NCI-H2029 treated with DMSO at 0.1 percent for 48 hours (cell line): ENCODE results near the gene PON3.
A peak's percentile ranks its signal among the peaks of the same experiment; 100 is the strongest.
"Not testable (repeated sequence)": the region's sequence is repeated elsewhere in the genome, so short reads cannot be mapped to it uniquely, and the experiment has no call there.

Experiments
- DNase-seq: peaks from one replicate; lab custom pipeline; 2025; lab: John Stamatoyannopoulos, UW

Gene PON3

DNA sequence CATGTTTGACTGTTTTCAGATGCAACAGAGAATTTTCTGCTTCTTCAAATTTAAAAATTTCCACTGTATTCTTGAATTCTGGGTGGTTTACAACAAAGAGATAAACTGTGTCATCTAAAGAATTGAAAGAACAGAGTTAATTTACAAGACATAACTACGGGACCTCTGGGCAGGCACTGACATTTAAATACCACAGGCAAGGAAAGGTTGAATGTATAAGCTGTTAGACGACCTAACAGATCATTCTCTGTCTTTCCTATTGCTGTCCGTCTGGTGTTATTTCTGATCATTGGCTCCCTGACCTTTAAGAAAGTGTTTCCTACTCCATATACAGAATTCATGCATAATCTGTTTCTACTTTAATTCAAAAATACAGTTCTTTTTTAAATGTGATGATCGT is 15.5 kb upstream of the PON3 start:
- DNase-seq: no peak

DNA sequence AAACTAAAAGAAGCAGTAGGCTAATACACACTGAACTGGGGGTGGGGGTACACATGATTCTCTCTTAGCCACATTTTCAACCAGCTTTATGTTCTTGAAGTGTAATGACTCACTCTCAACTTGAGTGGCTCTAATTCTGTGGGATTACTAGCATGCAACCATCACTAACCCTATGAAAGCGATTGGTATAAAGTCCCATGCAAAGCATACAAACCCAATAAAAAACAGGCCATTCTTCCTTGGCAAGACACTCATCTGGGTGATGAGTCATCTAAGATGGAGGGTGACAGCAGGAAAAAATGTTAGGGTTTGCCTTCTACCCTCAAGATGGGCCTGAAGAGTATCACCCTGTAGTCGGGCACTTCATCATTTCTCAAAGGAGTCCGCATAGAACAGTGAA is 14.9 kb upstream of the PON3 start:
- DNase-seq: no peak

DNA sequence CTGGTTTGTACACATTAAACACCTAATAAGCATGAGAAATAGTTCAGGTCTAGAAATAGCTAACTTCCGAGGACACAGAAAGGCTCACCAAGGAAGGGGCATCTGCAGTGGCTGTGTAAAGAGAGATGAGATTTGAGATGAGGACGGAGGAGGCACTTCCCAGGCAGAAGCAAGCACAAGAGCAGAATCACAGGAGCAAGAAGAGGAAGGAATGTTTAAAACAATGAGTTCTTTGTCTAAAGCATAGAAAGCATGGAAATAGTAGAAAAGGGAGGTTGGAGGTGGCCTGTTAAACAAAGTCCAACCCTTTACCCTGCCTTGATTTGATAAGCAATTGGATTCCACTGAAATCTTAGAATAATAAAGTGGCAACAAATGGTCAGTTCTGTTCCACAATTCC is 11.6 kb upstream of the PON3 start:
- DNase-seq: no peak

DNA sequence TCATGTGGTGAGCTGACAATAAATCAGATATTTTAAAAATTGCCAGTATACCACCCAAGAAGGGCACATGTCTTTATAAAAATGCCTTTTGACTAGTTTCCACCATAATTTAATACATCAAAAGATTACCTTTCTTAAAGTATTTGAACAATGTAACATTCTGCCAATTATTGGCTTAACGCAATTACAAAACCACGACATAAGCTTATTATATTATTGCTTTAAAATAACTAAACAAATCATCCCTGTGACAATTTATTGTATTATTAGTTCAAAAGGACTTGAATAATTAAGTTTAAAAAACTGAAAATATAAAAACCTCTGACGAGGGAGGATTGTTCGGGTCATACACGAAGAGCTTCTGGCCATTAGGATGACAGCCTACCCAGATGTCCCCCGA is 9.6 kb upstream of the PON3 start:
- no peak for DNase-seq

DNA sequence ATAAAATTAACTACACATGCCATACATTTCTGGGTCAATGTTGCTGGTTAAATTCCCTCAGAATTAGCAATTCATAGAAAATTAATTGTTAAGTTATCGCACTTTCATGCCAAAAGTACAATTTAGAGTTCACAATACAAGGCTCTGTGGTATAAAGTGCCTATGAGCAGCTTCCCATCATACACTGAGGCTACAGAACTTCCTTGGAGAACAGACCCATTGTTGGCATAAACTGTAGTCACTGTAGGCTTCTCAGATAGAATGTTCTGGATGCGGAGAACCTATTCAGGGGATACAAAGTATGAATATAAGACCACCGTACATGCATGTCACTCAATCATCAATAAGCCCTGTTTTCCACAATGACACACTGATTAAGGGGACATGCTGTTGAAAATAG is 9.0 kb upstream of the PON3 start:
- DNase-seq: no peak

DNA sequence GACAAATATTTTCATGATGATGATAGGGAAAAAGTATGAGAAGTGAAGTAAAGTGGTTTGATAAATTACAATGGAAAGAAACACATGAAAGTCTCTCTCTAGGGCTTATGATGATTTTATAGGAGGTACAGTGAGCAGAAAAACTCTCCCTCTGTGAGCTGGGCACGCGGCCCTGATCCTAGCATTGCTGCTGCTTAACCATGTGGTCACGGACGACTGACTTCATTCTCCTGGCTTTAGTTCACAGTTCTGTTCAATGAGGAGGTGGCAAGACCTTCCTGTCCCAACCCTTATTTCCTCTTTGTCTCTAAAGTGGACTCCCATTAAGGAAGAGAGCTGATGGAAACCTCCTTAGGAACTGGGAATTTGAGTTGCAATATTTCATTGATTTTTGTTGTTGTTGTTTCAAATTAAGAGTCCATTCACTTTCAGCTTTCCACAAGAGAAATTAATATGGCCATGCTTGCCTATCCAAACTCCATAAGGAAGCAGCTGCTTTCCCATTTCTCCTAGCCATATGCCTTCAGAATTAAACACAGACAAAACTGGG is 8.2 kb upstream of the PON3 start:
- peak; percentile 57 for DNase-seq

DNA sequence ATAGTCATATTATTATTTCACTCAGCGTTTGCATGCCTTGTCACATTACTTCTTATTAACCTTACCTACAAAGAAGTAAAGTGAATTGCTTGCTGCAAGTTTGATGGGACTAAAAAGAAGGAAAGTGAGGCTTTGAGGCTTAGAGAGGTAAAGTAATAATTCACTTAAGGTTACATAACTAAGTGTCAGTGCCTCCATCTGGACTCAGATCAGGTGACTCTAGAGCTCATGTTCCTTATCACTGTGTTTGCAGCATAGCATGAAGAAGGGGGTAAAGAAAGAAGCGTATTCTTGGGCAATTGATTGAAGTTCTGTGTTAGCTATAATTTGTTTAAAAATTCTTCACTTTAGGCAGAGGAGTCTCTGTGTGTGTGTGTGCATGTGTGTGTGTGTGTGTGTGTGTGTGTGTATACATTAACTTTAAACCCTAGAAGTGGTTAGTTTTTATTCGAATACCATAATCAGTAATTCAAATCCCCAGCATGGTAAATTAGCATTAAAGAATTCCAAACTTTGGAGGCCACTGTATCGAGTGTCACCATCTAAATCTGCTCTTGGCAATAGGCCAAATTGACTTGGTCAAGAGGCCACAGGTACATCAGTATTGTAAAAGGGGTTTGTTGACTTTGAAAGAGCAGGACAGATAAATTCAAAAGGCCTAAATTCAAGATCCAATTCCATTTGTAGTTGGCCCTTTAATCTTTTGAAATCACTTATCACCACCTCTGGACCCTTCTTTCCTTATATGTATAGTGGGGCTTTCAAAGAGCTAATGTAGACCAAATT is 2.2 kb upstream of the PON3 start:
- no peak for DNase-seq

DNA sequence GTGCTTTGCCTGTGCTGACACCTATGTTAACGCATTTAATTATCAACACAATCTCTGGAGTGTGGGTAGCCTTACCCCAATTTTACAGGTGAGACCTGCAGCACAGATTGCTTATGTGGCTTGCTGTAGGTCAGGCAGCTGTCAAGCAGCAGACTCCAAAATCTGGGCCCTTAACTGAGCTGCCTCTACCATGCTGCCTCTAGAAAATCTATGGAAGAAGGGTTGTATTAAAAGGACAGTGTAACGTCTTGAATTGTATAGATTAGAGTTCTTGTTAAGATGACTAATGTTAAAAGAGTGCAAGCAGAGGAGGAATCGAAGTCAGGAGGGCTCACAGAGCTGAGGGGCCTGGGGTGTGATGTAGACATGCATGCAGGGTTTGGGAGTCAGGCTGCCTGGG is 1.2 kb upstream of the PON3 start:
- no peak for DNase-seq

DNA sequence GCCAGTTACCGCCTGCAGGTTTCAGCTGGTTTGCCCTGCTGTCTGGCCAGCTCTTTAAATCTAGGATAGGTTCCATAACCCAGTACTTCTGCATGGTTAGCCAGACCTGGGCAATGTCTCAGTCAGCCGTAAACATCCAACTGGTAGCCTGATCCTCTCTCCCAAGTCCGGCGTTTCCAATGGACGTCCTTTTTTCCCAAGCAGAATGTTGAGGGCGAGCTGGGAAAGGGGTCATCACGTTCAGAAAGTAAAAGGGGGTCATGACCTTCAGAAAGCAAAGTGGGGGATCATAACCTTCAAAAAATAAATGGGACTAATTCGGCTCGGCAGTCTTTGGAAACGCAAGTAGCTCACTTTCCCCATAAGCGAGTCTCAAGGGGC is 430 bp downstream of the PON3 start:
- DNase-seq: no peak

DNA sequence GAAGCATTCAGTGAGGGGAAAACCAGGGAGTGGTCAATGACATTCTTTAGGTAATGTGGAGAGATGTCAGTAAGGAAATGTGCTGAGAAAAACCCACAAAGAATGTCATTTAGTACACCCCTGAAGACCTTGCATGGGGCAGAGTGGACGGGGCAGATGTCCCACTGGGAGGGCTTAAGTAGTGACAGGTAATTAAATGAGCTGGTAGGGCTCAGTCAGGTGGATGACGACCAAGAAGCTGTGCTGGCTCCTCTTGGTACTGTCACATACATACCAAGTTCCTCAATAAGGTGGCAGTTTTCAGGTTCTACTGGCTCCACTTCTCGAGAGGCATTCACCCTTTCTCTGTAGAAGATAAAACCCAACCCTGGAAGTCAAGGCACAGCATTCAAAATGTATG is 1.8 kb downstream of the PON3 start:
- DNase-seq: no peak

DNA sequence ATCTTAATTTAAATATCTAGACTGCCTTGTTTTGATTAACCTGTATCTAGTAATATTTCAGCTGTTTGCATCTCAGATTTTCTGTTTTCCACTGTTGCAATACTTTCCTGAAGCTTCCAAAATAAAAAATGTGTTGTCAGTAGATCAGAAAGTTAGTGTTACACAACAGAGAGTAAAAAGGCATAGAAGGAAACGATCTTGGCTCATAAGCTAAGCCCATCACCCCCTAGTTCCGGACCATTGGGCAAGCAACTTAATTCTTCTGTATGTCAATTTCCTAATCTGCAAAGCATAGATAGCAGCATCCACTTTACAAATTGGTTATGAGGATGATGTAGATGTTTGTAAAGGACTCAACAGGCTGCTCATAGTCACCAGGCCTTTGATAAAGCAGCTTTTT is 4.4 kb downstream of the PON3 start:
- no peak for DNase-seq

DNA sequence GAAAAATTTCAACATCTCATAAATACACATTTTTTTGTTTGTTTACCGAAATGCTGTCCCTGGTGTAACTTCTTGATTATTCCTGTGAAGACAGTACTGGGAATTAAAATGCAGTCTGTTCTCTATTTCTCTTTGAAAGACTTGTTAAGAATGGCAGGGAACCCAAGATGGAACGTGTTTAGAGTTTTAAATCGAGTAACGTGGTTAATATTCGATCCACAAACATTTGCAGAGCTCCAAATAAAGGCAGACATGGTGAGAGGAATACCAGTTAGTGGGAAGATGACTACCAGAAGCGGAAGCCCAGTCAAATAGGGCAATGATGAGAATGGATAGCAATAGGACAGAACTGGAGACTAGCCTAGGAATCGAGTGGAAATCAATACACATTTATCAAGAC is 6.7 kb downstream of the PON3 start:
- no peak for DNase-seq

DNA sequence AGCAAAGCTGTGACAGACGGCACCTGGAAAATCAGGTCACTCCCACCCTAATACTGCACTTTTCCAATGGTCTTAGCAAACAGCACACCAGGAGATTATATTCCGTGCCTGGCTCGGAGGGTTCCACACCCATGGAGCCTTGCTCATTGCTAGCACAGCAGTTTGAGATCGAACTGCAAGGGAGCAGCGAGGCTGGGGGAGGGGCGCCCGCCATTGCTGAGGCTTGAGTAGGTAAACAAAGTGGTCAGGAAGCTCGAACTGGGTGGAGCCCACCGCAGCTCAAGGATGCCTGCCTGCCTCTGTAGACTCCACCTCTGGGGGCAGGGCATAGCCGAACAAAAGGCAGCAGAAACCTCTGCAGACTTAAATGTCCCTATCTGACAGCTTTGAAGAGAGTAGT is 16.7 kb downstream of the PON3 start:
- not testable (repeated sequence) for DNase-seq

DNA sequence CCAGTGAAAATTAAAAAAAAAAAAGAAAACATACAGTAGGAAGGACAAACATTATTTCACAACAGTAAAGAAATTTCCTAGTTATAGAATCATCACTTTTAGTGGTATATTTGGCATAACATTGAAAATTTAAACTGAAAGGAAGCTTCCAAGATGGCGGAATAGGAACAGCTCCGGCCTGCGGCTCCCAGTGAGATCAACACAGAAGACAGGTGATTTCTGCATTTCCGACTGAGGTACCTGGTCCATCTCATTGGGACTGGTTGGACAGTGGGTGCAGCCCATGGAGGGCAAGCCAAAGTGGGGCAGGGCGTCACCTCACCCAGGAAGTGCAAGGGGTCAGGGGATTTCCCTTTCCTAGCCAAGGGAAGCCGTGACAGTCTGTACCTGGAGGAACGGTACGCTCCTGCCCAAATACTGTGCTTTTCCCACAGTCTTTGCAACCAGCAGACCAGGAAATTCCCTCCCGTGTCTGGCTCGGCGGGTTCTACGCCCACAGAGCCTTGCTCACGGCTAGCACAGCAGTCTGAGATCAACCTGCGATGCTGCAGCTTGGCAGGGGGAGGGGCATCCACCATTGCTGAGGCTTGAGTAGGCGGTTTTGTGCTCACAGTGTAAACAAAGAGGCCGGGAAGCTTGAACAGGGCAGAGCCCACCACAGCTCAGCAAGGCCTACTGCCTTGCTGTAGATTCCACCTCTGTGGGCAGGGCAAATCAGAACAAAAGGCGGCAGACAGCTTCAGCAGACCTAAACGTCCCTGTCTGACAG is 19.4 kb downstream of the PON3 start:
- no peak for DNase-seq

DNA sequence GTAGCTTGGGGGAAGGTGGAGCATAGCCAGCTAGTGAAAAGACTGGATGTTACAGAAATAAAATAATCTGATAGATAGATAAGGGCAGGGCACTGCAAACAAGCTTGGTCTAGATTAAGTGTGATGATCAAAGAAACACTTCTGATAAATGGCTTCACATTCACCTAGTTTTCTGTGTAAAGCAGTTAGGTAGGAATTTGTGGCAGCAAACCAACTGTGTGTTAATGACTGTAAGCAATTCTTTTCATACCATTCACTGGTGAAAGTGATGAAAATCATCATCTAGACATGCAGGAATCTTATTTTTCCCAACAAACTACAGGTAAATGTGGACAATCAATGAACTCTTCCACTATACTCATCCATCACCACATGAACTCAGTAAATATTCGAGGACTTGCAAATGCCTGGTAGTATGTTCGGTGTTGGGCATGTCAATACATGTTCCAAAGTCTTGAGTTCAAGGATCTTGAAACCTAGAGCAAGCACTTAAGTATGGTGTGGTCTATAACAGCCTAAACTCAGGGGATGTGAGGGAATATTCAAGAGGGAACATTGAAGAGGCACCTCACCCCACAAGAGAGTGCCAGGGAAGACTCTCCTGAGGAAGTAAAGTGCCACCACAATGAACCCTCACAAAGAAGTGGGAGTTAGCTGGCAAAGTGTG is 20.5 kb downstream of the PON3 start:
- no peak for DNase-seq

DNA sequence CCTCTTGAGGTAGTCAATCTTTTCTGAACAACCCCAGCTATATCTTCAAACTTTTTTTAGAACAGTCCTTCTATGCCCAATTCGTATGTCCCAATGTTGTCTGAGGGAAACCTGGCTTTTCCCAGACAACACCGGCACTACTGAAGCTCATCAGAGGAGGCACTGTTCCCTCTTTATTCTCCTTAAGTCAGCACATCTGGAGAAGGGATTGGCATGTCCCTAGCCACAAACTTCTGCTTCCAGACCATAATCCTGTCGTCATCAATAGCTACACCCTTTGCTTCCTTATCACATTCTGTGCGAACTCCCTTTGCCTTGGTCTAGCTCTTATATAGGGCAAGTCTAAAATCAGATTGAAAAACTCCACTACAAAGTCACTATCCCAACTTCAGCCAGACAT is 22.9 kb downstream of the PON3 start:
- DNase-seq: no peak

DNA sequence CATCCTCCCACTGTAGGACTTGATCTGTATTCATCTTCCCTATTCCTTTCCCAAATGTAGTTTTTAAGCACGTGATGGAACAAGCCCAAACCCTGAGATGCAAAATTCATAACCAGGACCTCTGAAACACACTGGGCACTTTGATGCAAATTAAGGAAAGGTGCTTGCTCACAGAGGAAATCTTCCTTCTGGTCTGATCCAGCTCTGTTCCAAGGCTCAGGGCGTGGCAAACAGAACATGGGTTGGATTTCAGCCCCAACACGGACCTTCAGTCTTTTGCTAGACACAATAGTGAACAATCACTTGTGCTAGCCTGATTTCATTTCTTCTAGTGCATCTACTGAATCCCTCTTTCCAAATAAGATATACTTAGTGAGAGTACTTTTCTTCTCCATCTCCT is 27.9 kb downstream of the PON3 start:
- DNase-seq: no peak

DNA sequence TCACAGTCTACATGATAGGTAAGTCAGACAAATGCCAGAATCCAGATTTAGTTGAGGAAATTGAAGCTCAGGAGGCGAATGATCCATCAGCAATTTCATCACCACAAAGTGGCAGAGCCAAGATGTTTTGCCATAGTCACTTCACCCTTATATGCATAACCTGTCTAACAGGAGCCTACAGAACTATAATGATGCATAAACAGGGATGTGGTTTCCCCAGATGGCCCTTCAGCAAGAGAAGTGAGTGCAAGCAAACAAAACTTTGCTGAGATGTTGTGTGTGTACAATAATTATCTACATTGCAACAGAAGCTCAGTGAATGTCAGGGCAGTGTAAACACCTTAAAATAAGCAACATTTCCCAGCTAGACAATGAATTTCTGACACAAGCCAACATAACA is 28.6 kb downstream of the PON3 start:
- peak; percentile 65 for DNase-seq

DNA sequence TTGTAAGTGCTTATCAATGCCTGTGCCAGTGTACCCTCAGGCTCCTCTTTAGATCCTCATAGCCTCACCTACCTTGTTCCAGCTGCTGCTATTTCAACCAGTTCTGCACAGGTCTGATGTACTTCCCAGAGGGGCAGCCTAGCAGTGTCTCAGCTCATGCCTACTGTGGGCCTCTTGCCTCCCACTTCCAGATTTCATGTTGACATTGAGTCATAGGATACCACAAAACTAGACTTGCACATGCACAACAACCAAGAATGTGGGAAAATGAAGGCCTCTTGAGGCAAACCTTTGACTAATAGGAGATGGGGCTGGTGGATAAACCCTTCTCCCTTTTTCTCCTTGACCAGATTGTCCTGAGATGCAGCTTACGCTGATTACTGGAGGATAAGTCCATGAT is 31.0 kb downstream of the PON3 start:
- no peak for DNase-seq

DNA sequence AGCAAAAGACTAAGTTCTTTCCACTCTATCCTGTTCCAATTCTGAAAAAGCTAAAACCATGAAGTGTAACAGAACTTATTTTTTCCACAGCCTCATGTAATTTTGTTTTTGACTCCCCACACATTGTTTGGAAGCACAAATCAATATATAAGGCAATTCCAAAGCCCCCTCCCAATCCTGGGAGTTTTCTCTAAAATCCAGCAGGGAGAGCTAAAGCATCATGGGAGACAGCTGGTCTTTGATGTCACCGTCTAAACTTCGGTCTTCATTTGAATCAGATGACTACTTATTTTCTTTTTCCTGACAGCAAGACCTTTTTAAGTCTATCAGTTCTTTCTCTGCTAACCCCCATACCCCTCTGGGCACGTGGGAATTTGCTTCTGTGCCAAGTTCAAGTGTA is 38.6 kb downstream of the PON3 start:
- no peak for DNase-seq

DNA sequence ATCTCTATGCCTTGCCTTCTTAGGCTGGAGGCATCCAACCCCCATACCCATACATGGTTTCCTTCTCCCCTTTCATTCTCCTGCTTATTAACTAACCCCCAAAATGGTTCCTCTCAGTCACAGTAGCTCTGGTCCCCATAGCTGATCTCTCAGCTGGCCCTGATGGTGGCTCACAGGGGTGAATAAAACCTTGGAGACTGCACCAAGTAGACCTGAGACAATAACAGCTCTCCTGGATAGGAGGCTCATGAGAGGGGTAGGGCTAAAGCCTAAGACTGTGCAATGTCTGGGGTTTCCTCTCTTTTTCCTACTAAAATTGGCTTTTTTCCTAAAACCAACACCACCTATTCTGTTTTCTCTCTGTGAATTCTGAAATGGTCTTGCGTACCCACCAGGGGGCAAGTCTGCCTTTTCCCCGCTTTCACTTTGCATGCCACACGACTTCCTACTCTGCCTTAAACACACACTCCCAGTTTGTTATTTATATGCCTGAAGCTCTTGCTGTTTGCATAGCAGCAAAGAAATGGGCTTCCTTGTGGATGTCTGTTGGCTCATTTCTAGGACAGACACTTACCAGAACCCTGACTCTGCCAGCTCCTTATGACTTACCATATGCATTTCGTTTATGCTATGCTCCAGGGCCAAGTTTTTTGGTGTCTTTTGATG is 53.4 kb downstream of the PON3 start:
- DNase-seq: no peak

DNA sequence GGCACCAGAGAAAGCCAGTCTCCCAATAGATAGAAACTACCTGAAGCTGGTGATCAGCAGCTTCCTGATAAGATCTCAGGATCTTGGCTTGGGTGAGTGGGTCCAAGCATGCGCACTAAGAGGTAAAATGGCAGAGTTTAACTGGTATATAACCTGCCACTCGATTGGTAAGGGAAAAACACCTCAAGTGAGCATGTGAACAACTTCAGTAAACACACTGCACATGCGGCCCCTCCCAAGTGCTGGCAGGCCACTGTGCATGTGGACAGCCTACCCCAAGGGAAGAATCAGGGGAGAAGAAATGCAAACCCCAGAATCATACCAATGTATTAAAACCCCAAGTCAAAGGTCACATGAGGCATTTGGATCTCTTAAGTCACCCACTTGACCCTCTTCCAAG is 54.1 kb downstream of the PON3 start:
- no peak for DNase-seq
